Gastrocnemius medialis (tissue), 4 donors: Measurements from ENCODE around the gene CHAC1.

ENCODE experiments used
- POLR2A ChIP-seq, 2 donors: fragments of 450-650 bp; IDR thresholded peaks; one replicate each; pipeline ENCODE4 v1.6.1; 2017; ENCODE audit warnings: antibody characterized with exemption in 2 of 2, mild to moderate bottlenecking in 2 of 2, moderate library complexity in 2 of 2
- TF ChIP-seq, protein P1 (sequence below), 5 experiments: fragments of 450-650 bp in 3 of 5; fragments of 200-600 bp in 2 of 5; sonication (generic) in 2 of 5; IDR thresholded peaks in 4 of 5; conservative IDR thresholded peaks in 1 of 5; 1 replicate in 4 of 5; 2 replicates in 1 of 5; pipeline ENCODE4 v1.5.1; 2016 to 2019; ENCODE audit warnings: antibody characterized with exemption in 5 of 5, mild to moderate bottlenecking in 3 of 5, moderate library complexity in 3 of 5

DNA sequence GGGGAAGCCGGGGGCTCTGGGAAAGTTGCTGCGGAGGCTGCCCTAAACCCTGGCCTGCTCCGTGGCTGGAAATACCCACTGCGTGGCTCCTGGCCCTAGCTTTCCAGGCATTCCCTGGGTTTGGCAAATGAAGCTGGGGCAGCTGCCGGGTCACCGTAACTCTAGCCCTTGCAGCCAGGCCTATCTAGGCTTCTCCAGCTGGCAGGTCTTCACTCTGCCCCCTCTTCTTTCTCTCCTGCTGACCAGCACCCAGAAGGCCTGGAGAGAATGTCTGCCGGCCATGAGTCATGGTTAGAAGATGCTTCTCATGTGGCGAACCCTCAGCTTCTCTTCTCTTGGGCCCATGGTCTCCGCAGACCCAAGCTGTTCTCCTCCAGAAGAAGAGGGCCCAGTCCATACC lies 29.7 kb upstream of the CHAC1 start:
- TF ChIP-seq, protein P1, sequence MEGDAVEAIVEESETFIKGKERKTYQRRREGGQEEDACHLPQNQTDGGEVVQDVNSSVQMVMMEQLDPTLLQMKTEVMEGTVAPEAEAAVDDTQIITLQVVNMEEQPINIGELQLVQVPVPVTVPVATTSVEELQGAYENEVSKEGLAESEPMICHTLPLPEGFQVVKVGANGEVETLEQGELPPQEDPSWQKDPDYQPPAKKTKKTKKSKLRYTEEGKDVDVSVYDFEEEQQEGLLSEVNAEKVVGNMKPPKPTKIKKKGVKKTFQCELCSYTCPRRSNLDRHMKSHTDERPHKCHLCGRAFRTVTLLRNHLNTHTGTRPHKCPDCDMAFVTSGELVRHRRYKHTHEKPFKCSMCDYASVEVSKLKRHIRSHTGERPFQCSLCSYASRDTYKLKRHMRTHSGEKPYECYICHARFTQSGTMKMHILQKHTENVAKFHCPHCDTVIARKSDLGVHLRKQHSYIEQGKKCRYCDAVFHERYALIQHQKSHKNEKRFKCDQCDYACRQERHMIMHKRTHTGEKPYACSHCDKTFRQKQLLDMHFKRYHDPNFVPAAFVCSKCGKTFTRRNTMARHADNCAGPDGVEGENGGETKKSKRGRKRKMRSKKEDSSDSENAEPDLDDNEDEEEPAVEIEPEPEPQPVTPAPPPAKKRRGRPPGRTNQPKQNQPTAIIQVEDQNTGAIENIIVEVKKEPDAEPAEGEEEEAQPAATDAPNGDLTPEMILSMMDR (IDR thresholded peaks at IDR 0.05 in 4 of 5, conservative IDR thresholded peaks at IDR 0.05 in 1 of 5): no peak
- TF ChIP-seq POLR2A (IDR thresholded peaks at IDR 0.05): no peak
